ENCODE data around the gene FCGR2B. TPM values are rescaled to one million over a fixed set of nuclear protein-coding genes. Genes with fewer than 3 reads are reported as not detected.

The FCGR2B gene
- total and polyA plus RNA-seq, 2 experiments from 2014 or later: not detected

DNA sequence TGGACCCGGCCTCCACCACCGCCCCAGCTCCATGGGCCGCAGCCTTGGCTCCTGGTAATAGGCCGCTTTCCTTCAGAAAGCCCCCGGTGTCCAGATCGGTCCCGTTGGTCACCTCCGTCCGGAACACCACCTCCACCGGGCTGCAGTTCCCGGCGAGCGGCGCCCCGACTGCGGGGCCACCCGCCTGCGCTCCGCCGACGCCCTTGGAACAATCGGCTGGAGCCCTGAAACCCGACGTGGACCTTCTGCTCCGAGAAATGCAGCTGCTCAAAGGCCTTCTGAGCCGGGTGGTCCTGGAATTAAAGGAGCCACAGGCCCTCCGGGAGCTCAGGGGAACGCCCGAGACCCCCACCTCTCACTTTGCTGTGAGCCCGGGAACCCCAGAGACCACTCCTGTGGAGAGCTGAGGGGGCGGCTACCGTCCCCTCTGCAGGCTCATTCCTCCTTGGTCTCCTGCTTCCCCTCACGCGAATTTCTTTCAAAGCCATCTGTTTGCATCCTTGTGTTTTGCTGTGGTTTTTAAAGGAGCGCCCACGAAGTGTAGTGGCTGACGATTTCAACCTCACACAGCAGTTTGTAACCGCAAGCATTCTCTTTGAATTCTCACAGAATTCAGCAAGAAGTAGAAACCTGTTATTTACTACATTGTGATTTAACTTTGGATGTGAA is 64.4 kb downstream of the FCGR2B start (continued):
- TF ChIP-seq EZH2phosphoT487 (IDR thresholded peaks at IDR 0.05; ENCODE audit: unreplicated experiment): no peak
- TF ChIP-seq STAT1 (IDR thresholded peaks at IDR 0.05; ENCODE audit: unreplicated experiment): no peak
- TF ChIP-seq, protein P1, sequence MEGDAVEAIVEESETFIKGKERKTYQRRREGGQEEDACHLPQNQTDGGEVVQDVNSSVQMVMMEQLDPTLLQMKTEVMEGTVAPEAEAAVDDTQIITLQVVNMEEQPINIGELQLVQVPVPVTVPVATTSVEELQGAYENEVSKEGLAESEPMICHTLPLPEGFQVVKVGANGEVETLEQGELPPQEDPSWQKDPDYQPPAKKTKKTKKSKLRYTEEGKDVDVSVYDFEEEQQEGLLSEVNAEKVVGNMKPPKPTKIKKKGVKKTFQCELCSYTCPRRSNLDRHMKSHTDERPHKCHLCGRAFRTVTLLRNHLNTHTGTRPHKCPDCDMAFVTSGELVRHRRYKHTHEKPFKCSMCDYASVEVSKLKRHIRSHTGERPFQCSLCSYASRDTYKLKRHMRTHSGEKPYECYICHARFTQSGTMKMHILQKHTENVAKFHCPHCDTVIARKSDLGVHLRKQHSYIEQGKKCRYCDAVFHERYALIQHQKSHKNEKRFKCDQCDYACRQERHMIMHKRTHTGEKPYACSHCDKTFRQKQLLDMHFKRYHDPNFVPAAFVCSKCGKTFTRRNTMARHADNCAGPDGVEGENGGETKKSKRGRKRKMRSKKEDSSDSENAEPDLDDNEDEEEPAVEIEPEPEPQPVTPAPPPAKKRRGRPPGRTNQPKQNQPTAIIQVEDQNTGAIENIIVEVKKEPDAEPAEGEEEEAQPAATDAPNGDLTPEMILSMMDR (conservative IDR thresholded peaks at IDR 0.05; ENCODE audit: low read depth in 2 of 2): no peak
- no peak for TF ChIP-seq CREB1 (CRISPR knock-in tag; IDR thresholded peaks at IDR 0.05; ENCODE audit: low read depth)
- TF ChIP-seq JUNB (IDR thresholded peaks at IDR 0.05; ENCODE audit: unreplicated experiment): no peak
- no peak for TF ChIP-seq POLR2AphosphoS5 (IDR thresholded peaks at IDR 0.05; ENCODE audit: low read depth)
- TF ChIP-seq, protein P2, sequence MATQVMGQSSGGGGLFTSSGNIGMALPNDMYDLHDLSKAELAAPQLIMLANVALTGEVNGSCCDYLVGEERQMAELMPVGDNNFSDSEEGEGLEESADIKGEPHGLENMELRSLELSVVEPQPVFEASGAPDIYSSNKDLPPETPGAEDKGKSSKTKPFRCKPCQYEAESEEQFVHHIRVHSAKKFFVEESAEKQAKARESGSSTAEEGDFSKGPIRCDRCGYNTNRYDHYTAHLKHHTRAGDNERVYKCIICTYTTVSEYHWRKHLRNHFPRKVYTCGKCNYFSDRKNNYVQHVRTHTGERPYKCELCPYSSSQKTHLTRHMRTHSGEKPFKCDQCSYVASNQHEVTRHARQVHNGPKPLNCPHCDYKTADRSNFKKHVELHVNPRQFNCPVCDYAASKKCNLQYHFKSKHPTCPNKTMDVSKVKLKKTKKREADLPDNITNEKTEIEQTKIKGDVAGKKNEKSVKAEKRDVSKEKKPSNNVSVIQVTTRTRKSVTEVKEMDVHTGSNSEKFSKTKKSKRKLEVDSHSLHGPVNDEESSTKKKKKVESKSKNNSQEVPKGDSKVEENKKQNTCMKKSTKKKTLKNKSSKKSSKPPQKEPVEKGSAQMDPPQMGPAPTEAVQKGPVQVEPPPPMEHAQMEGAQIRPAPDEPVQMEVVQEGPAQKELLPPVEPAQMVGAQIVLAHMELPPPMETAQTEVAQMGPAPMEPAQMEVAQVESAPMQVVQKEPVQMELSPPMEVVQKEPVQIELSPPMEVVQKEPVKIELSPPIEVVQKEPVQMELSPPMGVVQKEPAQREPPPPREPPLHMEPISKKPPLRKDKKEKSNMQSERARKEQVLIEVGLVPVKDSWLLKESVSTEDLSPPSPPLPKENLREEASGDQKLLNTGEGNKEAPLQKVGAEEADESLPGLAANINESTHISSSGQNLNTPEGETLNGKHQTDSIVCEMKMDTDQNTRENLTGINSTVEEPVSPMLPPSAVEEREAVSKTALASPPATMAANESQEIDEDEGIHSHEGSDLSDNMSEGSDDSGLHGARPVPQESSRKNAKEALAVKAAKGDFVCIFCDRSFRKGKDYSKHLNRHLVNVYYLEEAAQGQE (IDR thresholded peaks at IDR 0.05; ENCODE audit: unreplicated experiment): no peak
- no peak for TF ChIP-seq ZNF114 (CRISPR knock-in tag; IDR thresholded peaks at IDR 0.05)

Small RNA genes within 50 kb of the gene (small RNA-seq; reads per million reads assigned to genes)
- not detected for gene RF00019 (ENCODE audit: low replicate concordance)

Other genes with a start within 250 kb of the FCGR2B start
- gene FCGR2A, start 157.7 kb upstream of the FCGR2B start, total RNA-seq (2014; rRNA removed; shearing (Covaris generic)): 1.3 TPM in 1 of 2 replicates, not detected in the other
- gene FCGR2A, start 157.7 kb upstream of the FCGR2B start, polyA plus RNA-seq (2016; fragmentation: Nextera tagmentation; extraction: Ambion mirVana): 0.08 and 0.38 TPM in 2 replicates
- gene HSPA6, start 138.6 kb upstream of the FCGR2B start, total RNA-seq (2014; rRNA removed; shearing (Covaris generic)): not detected in 2 replicates
- gene HSPA6, start 138.6 kb upstream of the FCGR2B start, polyA plus RNA-seq (2016; fragmentation: Nextera tagmentation; extraction: Ambion mirVana): 0.09 TPM in 1 of 2 replicates, not detected in the other
- gene FCGR3A, start 113.3 kb upstream of the FCGR2B start, total RNA-seq (2014; rRNA removed; shearing (Covaris generic)): not detected in 2 replicates
- 0.10 TPM in 1 of 2 replicates, not detected in the other for gene FCGR3A, start 113.3 kb upstream of the FCGR2B start, polyA plus RNA-seq (2016; fragmentation: Nextera tagmentation; extraction: Ambion mirVana)
- gene FCGR3B, start 32.0 kb upstream of the FCGR2B start, total RNA-seq (2014; rRNA removed; shearing (Covaris generic)): not detected in 2 replicates
- not detected in 2 replicates for gene FCGR3B, start 32.0 kb upstream of the FCGR2B start, polyA plus RNA-seq (2016; fragmentation: Nextera tagmentation; extraction: Ambion mirVana)
- not detected in 2 replicates for gene FCRLA, start 44.1 kb downstream of the FCGR2B start, total RNA-seq (2014; rRNA removed; shearing (Covaris generic))
- 0.24 and 0.50 TPM in 2 replicates for gene FCRLA, start 44.1 kb downstream of the FCGR2B start, polyA plus RNA-seq (2016; fragmentation: Nextera tagmentation; extraction: Ambion mirVana)
- gene FCRLB, start 58.4 kb downstream of the FCGR2B start, total RNA-seq (2014; rRNA removed; shearing (Covaris generic)): 0.56 TPM in 1 of 2 replicates, not detected in the other
- gene FCRLB, start 58.4 kb downstream of the FCGR2B start, polyA plus RNA-seq (2016; fragmentation: Nextera tagmentation; extraction: Ambion mirVana): 0.37 and 0.47 TPM in 2 replicates
- gene DUSP12, start 86.6 kb downstream of the FCGR2B start, total RNA-seq (2014; rRNA removed; shearing (Covaris generic)): 37.0 and 37.2 TPM in 2 replicates
- gene DUSP12, start 86.6 kb downstream of the FCGR2B start, polyA plus RNA-seq (2016; fragmentation: Nextera tagmentation; extraction: Ambion mirVana): 26.9 and 28.4 TPM in 2 replicates
- 9.7 and 13.5 TPM in 2 replicates for gene ATF6, start 103.2 kb downstream of the FCGR2B start, total RNA-seq (2014; rRNA removed; shearing (Covaris generic))
- 4.0 and 5.0 TPM in 2 replicates for gene ATF6, start 103.2 kb downstream of the FCGR2B start, polyA plus RNA-seq (2016; fragmentation: Nextera tagmentation; extraction: Ambion mirVana)